ACC112 (cell line): ENCODE data around the gene PCNP.
"Not testable (repeated sequence)": the region's sequence is repeated elsewhere in the genome, so short reads cannot be mapped to it uniquely, and the experiment has no call there.

ENCODE experiments used
- H2AFZ ChIP-seq: fragments of 200-600 bp; sonication (generic); one replicate; pipeline ENCODE4 v1.6.0; 2017; ENCODE audit warnings: antibody characterized with exemption, low read length; ENCODE audit not compliant: unreplicated experiment
- H3K27ac ChIP-seq: fragments of 200-600 bp; sonication (generic); 2 replicates; pipeline ENCODE4 v1.5.1; 2014; ENCODE audit warnings: low read depth, mild to moderate bottlenecking, antibody characterized with exemption, low read length, moderate library complexity
- H3K27me3 ChIP-seq: fragments of 200-600 bp; sonication (generic); 2 replicates; pipeline ENCODE4 v1.6.1; 2014; ENCODE audit warnings: mild to moderate bottlenecking, antibody characterized with exemption, low read length, moderate library complexity, mixed read lengths; ENCODE audit not compliant: insufficient read depth
- H3K36me3 ChIP-seq: fragments of 200-600 bp; sonication (generic); 2 replicates; pipeline ENCODE4 v1.6.1; 2016; ENCODE audit warnings: mild to moderate bottlenecking, antibody characterized with exemption, low read length, moderate library complexity, mixed read lengths; ENCODE audit not compliant: insufficient read depth
- H3K4me1 ChIP-seq: fragments of 200-600 bp; sonication (generic); one replicate; pipeline ENCODE4 v1.6.1; 2016; ENCODE audit warnings: low read length, mixed read lengths; ENCODE audit not compliant: insufficient read depth, unreplicated experiment, control insufficient read depth
- H3K4me3 ChIP-seq: fragments of 200-600 bp; sonication (generic); 2 replicates; pipeline ENCODE4 v1.5.1; 2014; ENCODE audit warnings: mild to moderate bottlenecking, low read depth, low read length
- H3K79me2 ChIP-seq: fragments of 200-600 bp; sonication (generic); one replicate; pipeline ENCODE4 v1.6.0; 2016; ENCODE audit warnings: low read length; ENCODE audit not compliant: control insufficient read depth, unreplicated experiment, insufficient read depth

Gene PCNP

GRCh38 chr3:101634591-101635196, 60.7 kb downstream of the PCNP start:
- Histone ChIP-seq H3K79me2 (no peaks in the 10 kb centered on the region), H2AFZ (no peak overlapping the region), H3K4me1 (no peaks in the 10 kb centered on the region), H3K36me3 (no peaks in the 10 kb centered on the region), H3K27ac (no peak overlapping the region), H3K4me3 (no peak overlapping the region), H3K27me3 (no peaks in the 10 kb centered on the region)

- Histone ChIP-seq H2AFZ (no peak overlapping the region), H3K4me1 (no peaks in the 10 kb centered on the region), H3K27me3 (no peaks in the 10 kb centered on the region), H3K36me3 (no peaks in the 10 kb centered on the region), H3K27ac (no peak overlapping the region), H3K4me3 (no peak overlapping the region), H3K79me2 (no peaks in the 10 kb centered on the region)
Observed at GRCh38 chr3:101635345-101635744, 61.4 kb downstream of the PCNP start.

GRCh38 chr3:101635954-101636798, 62.2 kb downstream of the PCNP start:
- H2AFZ ChIP-seq = peak overlapping the region; percentile 41
- no peak overlapping the region for H3K27ac ChIP-seq
- H3K4me1 ChIP-seq = no peaks in the 10 kb centered on the region
- no peaks in the 10 kb centered on the region for H3K27me3 ChIP-seq
- no peaks in the 10 kb centered on the region for H3K79me2 ChIP-seq
- H3K36me3 ChIP-seq = no peaks in the 10 kb centered on the region
- H3K4me3 ChIP-seq = no peak overlapping the region

GRCh38 chr3:101637451-101637850, 63.5 kb downstream of the PCNP start:
- Histone ChIP-seq H3K4me1 (no peaks in the 10 kb centered on the region), H3K4me3 (no peak overlapping the region), H3K79me2 (no peaks in the 10 kb centered on the region), H3K27me3 (no peaks in the 10 kb centered on the region), H3K27ac (no peak overlapping the region), H3K36me3 (no peaks in the 10 kb centered on the region), H2AFZ (no peak overlapping the region)

- H3K4me3 ChIP-seq = no peak overlapping the region
- H2AFZ ChIP-seq = no peak overlapping the region
Observed at GRCh38 chr3:101638261-101638745, 64.3 kb downstream of the PCNP start.

GRCh38 chr3:101639280-101639963, 65.4 kb downstream of the PCNP start:
- H3K36me3 ChIP-seq = no peaks in the 10 kb centered on the region
- peaks cover 11% of the 10 kb centered on the region for H3K4me1 ChIP-seq
- no peak overlapping the region for H2AFZ ChIP-seq
- H3K27ac ChIP-seq = no peak overlapping the region
- no peak overlapping the region for H3K4me3 ChIP-seq
- H3K27me3 ChIP-seq = no peaks in the 10 kb centered on the region
- no peaks in the 10 kb centered on the region for H3K79me2 ChIP-seq

More at GRCh38 chr3:101638261-101638745, 64.3 kb downstream of the PCNP start:
- H3K27ac ChIP-seq = no peak overlapping the region
- H3K27me3 ChIP-seq = no peaks in the 10 kb centered on the region
- H3K79me2 ChIP-seq = no peaks in the 10 kb centered on the region
- no peaks in the 10 kb centered on the region for H3K4me1 ChIP-seq
- no peaks in the 10 kb centered on the region for H3K36me3 ChIP-seq

- H3K4me1 ChIP-seq = peaks cover 14% of the 10 kb centered on the region
- no peak overlapping the region for H2AFZ ChIP-seq
- no peaks in the 10 kb centered on the region for H3K36me3 ChIP-seq
- no peak overlapping the region for H3K4me3 ChIP-seq
- no peaks in the 10 kb centered on the region for H3K27me3 ChIP-seq
- no peak overlapping the region for H3K27ac ChIP-seq
- no peaks in the 10 kb centered on the region for H3K79me2 ChIP-seq
Observed at GRCh38 chr3:101640256-101640655, 66.3 kb downstream of the PCNP start.

- not testable (repeated sequence) for H3K79me2 ChIP-seq, H3K4me3 ChIP-seq, H3K27ac ChIP-seq, H3K27me3 ChIP-seq, H2AFZ ChIP-seq, H3K36me3 ChIP-seq
- H3K4me1 ChIP-seq = peaks cover 14% of the 10 kb centered on the region
Observed at GRCh38 chr3:101641397-101642115, 67.6 kb downstream of the PCNP start.

- Histone ChIP-seq H3K4me1 (peaks cover 14% of the 10 kb centered on the region), H3K36me3 (no peaks in the 10 kb centered on the region), H3K79me2 (no peaks in the 10 kb centered on the region), H3K27me3 (no peaks in the 10 kb centered on the region), H3K27ac (no peak overlapping the region), H2AFZ (no peak overlapping the region), H3K4me3 (no peak overlapping the region)
Observed at GRCh38 chr3:101642441-101642840, 68.5 kb downstream of the PCNP start.
